Breast epithelium (tissue), 4 donors: ENCODE measurements around the gene CADPS2. TPM values are rescaled to one million over a fixed set of nuclear protein-coding genes. Genes with fewer than 3 reads are reported as not detected.

Experiments used
- DNase-seq, 2 donors: peaks; one replicate each; pipeline ENCODE4 v3.0.0-alpha.2; 2019; ENCODE audit warnings: low spot score in 2 of 2
- H3K27ac ChIP-seq, 2 donors: fragments of 200-600 bp; sonication (generic) in 1 of 2; one replicate each; pipeline ENCODE4 v1.5.1; 2016 to 2019; ENCODE audit warnings: mild to moderate bottlenecking in 1 of 2
- H3K27me3 ChIP-seq, 2 donors: fragments of 200-600 bp; sonication (generic) in 1 of 2; one replicate each; pipeline versions ENCODE4 v1.5.1 to v1.6.0; 2017 to 2019; ENCODE audit warnings: control low read depth in 1 of 2, mild to moderate bottlenecking in 1 of 2
- H3K36me3 ChIP-seq: fragments of 200-600 bp; one replicate; pipeline ENCODE4 v1.5.1; 2019
- H3K4me1 ChIP-seq, 2 donors: fragments of 200-600 bp; sonication (generic); one replicate each; pipeline ENCODE4 v1.5.1; 2016 to 2019; ENCODE audit warnings: control low read depth in 1 of 2
- H3K4me3 ChIP-seq, 3 donors: fragments of 200-600 bp; sonication (generic); 1 replicate in 2 of 3; 2 replicates in 1 of 3; pipeline ENCODE4 v1.5.1; 2016 to 2019; ENCODE audit warnings: mild to moderate bottlenecking in 3 of 3, moderate library complexity in 2 of 3
- H3K9me3 ChIP-seq, 2 donors: fragments of 200-600 bp; sonication (generic) in 1 of 2; one replicate each; pipeline ENCODE4 v1.5.1; 2016 to 2019; ENCODE audit warnings: control low read depth in 1 of 2
- CTCF ChIP-seq, 3 donors: fragments of 450-650 bp; IDR thresholded peaks; one replicate each; pipeline ENCODE4 v1.5.1; 2016 to 2017; ENCODE audit warnings: antibody characterized with exemption in 3 of 3, mild to moderate bottlenecking in 3 of 3, moderate library complexity in 3 of 3
- POLR2A ChIP-seq: fragments of 450-650 bp; IDR thresholded peaks from one replicate; pipeline ENCODE4 v1.6.1; 2016; ENCODE audit warnings: antibody characterized with exemption, mild to moderate bottlenecking, moderate library complexity
- POLR2AphosphoS5 ChIP-seq, 3 donors: sonication (generic); formaldehyde crosslinking; IDR thresholded peaks; one replicate each; pipeline ENCODE4 v1.6.1; 2017; ENCODE audit warnings: antibody characterized with exemption in 3 of 3
- intact Hi-C: fragments of 100-400 bp; cut with DNase I; formaldehyde crosslinking; loops from one replicate; pipeline ENCODE4 v1.15.1; 2023; ENCODE audit warnings: low total_unique reads
- total RNA-seq, 3 donors: library from RNA; depleted of rRNA; stranded (reverse); fragments of >200 nt; gene quantifications; one replicate each; pipeline ENCODE4 v1.1.0, GENCODE V29; 2016

The CADPS2 gene
- total RNA-seq, 3 donors from 2014 or later: 12.3 to 67.5 (median 66.5) TPM

GRCh38 chr7:122790132-122790531 lies 96.1 kb downstream of the CADPS2 start:
- Histone ChIP-seq H3K27ac (no peak overlapping the region), H3K27me3 (no peaks in the 10 kb centered on the region), H3K9me3 (no peaks in the 10 kb centered on the region), H3K4me1 (no peaks in the 10 kb centered on the region), H3K36me3 (no peaks in the 10 kb centered on the region), H3K4me3 (no peak overlapping the region)
- no peak for DNase-seq
- intact Hi-C loops: no loop called here
- TF ChIP-seq CTCF (IDR thresholded peaks at IDR 0.05): no peak

GRCh38 chr7:122789156-122789555 lies 97.1 kb downstream of the CADPS2 start:
- H3K4me1 ChIP-seq: no peaks in the 10 kb centered on the region
- no peaks in the 10 kb centered on the region for H3K27me3 ChIP-seq
- DNase-seq: no peak
- H3K9me3 ChIP-seq: no peaks in the 10 kb centered on the region
- TF ChIP-seq POLR2AphosphoS5 (IDR thresholded peaks at IDR 0.05) (no peak), POLR2A (no peak), CTCF (IDR thresholded peaks at IDR 0.05) (no peak)
- H3K27ac ChIP-seq: no peak overlapping the region
- no peaks in the 10 kb centered on the region for H3K36me3 ChIP-seq
- intact Hi-C loops: no loop called here
- H3K4me3 ChIP-seq: no peak overlapping the region

- H3K4me1 ChIP-seq: no peaks in the 10 kb centered on the region
- no peak for TF ChIP-seq POLR2A
- no peak for TF ChIP-seq CTCF (IDR thresholded peaks at IDR 0.05)
- TF ChIP-seq POLR2AphosphoS5 (IDR thresholded peaks at IDR 0.05): no peak
- H3K27me3 ChIP-seq: no peaks in the 10 kb centered on the region
- H3K27ac ChIP-seq: no peak overlapping the region
- intact Hi-C loops: no loop called here
- H3K36me3 ChIP-seq: no peaks in the 10 kb centered on the region
- DNase-seq: no peak
- no peak overlapping the region for H3K4me3 ChIP-seq
- H3K9me3 ChIP-seq: no peaks in the 10 kb centered on the region
These were observed 115.4 kb downstream of the CADPS2 start for GRCh38 chr7:122770686-122771335.

- H3K27me3 ChIP-seq: no peaks in the 10 kb centered on the region
- intact Hi-C loops: no loop called here
- H3K36me3 ChIP-seq: no peaks in the 10 kb centered on the region
- DNase-seq: no peak
- TF ChIP-seq POLR2A (no peak), POLR2AphosphoS5 (IDR thresholded peaks at IDR 0.05) (no peak), CTCF (IDR thresholded peaks at IDR 0.05) (no peak)
- H3K4me3 ChIP-seq: no peak overlapping the region
- no peaks in the 10 kb centered on the region for H3K4me1 ChIP-seq
- H3K27ac ChIP-seq: no peak overlapping the region
- H3K9me3 ChIP-seq: no peaks in the 10 kb centered on the region
These were observed 117.4 kb downstream of the CADPS2 start for GRCh38 chr7:122768827-122769226.

GRCh38 chr7:122767339-122767738 lies 118.9 kb downstream of the CADPS2 start:
- Histone ChIP-seq H3K36me3 (no peaks in the 10 kb centered on the region), H3K9me3 (no peaks in the 10 kb centered on the region), H3K27ac (no peak overlapping the region), H3K4me1 (no peaks in the 10 kb centered on the region), H3K27me3 (no peaks in the 10 kb centered on the region), H3K4me3 (no peak overlapping the region)
- no peak for DNase-seq
- intact Hi-C loops: no loop called here
- TF ChIP-seq POLR2A (no peak), CTCF (IDR thresholded peaks at IDR 0.05) (no peak), POLR2AphosphoS5 (IDR thresholded peaks at IDR 0.05) (no peak)
